NOMO-1 treated with DMSO at 0.1 percent for 48 hours (cell line): Measurements from ENCODE around the gene ZNF615.
"Not testable (repeated sequence)": the region's sequence is repeated elsewhere in the genome, so short reads cannot be mapped to it uniquely, and the experiment has no call there.

Source experiments
- DNase-seq: peaks from one replicate; lab custom pipeline; 2025; ENCODE audit not compliant: unreplicated experiment; lab: John Stamatoyannopoulos, UW

Gene ZNF615

DNA sequence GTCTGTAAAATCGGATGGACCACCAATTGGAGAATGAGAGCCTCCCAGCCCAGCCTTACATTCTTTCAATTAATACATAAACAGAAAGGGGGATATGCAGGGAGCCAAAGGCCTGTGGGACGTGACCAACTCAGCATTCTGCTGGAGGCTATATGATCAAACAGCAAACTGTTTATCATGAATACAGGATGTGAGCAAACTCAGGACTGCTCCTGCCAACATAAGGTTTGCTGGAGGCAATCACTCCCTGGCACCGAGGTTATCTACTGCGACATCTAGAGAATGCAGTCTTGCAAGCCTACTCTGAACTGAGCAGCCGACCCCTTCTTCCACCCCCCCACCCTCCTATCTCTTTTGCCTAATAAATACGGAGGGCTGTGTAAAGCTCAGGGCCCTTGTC lies 27.1 kb downstream of the ZNF615 start:
- not testable (repeated sequence) for DNase-seq

DNA sequence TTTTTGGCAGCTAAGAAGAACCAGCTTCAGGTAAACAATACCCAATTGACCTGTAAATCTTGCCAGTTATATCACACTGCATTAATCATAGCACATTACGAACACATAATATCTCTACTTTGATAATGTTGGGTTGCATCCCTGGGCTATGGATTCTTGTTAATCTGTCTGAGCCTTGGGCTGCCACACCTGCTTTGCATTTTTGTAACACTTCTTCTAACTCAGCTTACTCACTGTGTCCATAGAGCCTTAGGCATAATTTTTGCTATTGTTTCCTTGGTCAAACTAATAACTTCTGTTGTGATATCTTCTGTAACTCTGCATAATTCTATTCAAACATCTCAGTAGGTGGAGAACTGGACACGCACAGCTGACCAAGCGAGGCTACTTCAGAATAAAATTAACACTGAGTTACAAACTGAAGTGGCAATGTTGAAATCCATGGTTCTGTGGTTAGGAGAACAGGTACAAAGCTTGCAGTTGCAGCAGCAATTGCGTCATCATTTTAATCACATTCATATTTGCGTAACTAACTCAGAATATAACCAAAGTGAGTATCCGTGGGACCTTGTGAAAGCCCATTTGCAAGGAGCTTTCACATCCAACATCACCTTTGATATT lies 27.8 kb downstream of the ZNF615 start:
- DNase-seq, result peak; percentile 36

DNA sequence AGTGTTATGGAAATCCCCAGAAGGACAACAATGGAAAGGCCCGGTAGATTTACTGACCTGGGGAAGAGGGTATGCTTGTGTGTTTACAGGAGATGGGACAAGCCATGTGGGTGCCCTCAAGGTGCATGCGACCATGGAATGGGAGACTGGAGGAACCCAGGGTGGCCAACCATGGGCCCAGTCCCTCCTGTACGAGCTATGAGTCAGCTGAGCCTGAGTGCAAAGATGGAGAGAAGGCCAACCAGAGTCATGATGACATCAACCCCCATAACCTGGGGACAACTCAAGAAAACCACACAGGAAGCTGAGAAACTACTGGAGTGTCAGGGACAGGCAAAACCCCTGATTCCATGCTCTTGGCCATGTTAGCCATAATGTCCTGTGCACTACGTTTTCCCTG lies 29.1 kb downstream of the ZNF615 start:
- no peak for DNase-seq

DNA sequence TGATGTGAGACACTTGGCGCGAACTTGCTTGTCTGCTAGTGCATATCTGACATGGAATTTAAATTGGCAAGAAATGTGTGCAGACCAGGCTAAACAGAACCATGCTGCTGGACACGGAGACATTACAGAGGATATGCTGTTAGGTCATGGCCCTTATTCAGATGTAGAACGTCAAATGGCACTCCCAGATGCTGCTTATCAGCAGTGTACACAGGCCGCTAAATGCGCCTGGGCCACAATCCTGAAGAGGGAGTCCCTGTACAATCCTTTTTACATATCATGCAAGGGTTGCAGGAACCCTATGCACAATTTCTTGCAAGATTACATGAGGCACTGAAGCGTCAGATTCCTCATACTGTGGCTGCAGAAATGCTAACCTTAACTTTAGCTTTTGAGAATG lies 30.7 kb downstream of the ZNF615 start:
- no peak for DNase-seq

DNA sequence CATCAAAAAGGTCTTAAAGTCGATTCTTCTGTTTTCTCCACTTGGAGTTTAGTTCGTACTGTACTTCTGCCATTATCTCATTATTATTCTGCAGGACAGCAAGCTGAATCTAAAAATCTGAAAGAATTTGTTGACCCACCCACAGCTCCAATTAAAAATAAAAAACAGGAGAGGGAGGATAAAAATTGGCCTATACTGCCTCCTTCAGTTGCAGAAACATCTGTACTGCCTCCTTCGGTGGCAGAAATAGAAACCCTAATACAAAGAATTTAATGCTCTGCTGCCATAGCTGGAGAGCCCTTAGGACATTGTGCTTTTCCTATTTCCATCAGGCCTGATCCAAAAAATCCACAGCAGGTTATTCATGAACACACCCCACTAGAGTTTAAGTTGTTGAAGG lies 31.2 kb downstream of the ZNF615 start:
- no peak for DNase-seq

DNA sequence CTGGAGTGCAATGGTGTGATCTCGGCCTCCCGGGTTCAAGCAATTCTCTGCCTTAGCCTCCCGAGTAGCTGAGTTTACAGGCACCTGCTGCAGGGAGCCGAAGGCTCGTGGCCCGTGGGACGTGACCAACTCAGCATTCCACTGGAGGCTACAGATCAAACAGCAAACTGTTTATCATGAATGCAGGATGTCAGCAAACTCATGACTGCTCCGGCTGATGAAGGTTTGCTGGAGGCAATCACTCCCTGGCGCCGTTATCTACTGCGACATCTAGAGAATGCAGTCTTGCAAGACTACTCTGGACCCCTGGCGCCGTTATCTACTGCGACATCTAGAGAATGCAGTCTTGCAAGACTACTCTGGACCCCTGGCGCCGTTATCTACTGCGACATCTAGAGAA lies 32.2 kb downstream of the ZNF615 start:
- not testable (repeated sequence) for DNase-seq

DNA sequence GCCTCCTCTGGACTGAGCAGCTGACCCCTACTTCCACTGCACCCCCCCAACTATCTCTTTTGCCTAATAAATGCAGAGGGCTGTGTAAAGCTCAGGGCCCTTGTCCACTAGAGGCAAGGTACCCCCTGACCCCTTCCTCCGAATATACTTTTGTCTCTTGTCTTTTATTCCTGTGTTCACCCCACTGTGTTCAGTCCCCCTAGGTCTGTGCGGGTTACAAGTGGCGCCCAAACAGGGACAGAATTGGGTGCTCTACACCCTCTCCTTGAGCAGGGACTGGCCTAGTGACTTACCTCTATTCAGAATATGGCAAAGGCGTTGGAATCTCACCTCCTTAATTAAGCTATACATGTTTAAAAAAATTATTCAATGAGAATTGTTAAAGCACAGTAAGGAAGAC lies 36.4 kb downstream of the ZNF615 start:
- no peak for DNase-seq

DNA sequence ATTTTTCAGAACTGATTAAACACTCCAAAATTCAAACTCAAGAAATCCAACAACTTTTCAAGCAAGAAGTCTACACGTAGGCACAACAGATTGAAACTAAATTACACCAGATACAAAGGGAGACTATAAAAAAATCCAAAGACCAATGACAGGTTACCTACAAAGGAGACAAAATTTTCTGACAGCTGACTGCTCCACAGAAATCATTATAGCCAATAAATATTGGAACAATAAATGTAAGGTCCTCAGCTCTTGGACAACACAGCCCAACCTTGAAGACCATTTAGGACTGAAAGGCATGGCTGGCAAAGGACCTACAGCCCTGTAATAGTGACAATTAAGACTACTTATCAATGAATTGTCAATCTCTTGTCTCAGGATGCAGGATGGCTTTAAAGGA lies 37.3 kb downstream of the ZNF615 start:
- no peak for DNase-seq

DNA sequence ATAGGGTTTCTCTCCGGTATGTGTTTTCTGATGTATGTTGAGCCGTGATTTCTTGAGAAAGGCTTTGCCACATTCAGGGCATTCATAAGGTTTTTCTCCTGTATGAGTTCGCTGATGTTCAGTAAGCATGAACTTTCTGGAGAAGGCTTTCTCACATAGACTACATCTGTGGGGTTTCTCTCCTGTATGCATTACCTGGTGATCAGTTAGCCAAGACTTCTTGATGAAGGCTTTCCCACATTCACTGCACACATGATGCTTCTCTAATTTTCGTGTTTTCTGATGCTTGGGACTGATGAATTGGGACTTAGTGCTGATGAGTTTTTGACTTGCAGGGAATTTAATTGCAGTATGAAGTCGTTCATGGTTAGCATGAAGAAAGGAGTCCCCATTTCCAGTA lies 42.4 kb downstream of the ZNF615 start:
- no peak for DNase-seq

DNA sequence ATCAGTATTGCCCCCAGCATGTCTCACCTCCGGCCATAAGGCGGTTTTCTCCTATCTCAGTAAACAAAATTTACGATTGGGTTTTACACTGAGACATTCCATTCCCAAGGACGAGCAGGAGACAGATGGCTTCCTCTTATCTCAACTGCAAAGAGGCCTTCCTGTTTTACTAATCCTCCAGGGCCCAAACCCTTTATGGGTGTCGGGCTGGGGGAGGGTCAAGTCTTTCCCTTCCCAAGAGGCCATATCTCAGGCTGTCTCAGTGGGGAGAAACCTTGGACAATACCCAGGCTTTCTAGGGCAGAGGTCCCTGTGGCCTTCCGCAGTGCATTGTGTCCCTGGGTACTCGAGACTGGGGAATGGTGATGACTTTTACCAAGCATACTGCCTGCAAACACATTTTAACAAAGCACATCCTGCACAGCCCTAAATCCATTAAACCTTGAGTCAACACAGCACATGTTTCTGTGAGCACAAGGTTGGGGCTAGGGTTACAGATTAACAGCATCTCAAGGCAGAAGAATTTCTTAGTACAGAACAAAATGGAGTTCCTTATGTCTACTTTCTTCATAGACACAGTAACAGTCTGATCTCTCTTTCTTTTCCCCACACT lies 47.3 kb downstream of the ZNF615 start:
- not testable (repeated sequence) for DNase-seq

DNA sequence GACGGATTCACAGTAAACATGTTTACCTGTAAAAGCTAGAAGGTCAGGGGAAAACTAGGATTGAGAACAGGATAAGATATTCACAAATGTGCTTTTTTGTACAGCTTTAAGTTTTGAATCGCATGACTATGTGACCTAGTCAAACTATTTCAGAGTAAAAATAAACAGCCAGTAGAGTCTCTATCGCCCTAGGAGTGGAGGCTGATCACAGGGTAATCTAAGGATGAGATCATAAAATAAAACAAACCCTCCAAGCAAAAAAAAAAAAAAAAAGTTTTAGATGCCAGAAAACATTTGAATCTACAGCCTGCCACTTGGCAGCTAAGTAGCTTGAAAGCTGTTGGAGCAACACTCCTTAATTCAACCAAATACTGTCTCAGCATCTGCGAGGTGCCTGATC lies 48.2 kb downstream of the ZNF615 start:
- no peak for DNase-seq

DNA sequence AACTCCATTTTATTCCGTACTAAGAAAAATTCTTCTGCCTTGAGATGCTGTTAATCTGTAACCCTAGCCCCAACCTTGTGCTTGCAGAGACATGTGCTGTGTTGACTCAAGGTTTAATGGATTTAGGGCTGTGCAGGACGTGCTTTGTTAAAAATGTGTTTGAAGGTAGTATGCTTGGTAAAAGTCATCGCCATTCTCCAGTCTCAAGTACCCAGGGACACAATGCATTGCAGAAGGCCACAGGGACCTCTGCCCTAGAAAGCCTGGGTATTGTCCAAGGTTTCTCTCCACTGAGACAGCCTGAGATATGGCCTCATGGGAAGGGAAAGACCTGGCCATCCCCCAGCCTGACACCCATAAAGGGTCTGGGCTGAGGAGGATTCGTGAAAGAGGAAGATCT lies 50.2 kb downstream of the ZNF615 start:
- DNase-seq, result not testable (repeated sequence)

DNA sequence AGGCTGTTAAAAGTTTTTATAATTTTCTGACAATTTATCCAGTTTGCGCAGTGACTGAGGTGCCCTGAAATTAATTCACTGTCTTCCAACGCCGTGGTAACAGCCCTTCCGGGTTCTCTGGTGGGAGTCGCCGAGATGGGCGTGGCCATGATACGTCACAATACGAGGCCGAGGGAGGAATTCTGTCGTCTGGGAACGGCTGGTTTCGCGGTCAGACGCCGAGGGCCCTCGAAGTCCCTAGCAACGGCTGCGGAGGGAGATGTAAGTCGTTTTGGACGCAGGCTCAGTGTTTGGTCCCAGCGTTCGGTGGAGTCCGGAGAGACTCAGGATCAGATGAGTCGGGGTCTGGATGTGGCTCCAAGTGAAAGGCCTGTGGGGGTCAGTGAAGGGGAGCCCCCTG lies 59.0 kb downstream of the ZNF615 start:
- no peak for DNase-seq

DNA sequence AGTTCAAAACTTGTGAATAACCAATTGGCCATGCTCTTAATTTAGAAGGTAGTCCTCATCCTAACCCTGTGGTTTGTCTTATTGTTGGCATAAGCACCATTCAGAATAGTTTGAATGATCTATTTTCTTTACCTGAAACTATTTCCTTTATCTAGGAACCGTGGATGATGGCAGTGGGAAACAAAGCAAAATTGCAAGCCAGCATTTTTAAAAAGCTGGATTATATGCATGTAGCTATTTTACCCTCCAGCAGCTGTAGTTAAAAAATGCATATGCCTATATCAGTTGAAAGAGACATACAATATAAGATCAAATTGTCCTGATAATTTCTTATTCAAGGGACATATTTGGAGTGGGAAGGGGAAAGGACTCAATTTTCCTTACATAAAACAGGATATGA lies 61.4 kb downstream of the ZNF615 start:
- no peak for DNase-seq

DNA sequence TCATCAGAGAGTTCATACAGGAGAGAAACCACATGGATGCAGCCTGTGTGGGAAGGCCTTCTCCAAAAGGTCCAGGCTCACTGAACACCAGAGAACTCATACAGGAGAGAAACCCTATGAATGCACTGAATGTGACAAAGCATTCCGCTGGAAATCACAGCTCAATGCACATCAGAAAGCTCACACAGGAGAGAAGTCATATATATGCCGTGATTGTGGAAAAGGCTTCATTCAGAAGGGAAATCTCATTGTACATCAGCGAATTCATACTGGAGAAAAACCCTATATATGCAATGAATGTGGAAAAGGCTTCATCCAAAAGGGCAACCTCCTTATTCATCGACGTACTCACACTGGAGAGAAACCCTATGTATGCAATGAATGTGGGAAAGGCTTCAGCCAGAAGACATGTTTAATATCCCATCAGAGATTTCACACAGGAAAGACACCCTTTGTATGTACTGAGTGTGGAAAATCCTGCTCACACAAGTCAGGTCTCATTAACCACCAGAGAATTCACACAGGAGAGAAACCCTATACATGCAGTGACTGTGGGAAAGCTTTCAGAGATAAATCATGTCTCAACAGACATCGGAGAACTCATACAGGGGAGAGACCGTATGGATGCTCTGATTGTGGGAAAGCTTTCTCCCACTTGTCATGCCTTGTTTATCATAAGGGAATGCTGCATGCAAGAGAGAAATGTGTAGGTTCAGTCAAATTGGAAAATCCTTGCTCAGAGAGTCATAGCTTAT lies 63.0 kb downstream of the ZNF615 start:
- DNase-seq, result no peak
